ENCODE data around the gene PTPN14.

DNA sequence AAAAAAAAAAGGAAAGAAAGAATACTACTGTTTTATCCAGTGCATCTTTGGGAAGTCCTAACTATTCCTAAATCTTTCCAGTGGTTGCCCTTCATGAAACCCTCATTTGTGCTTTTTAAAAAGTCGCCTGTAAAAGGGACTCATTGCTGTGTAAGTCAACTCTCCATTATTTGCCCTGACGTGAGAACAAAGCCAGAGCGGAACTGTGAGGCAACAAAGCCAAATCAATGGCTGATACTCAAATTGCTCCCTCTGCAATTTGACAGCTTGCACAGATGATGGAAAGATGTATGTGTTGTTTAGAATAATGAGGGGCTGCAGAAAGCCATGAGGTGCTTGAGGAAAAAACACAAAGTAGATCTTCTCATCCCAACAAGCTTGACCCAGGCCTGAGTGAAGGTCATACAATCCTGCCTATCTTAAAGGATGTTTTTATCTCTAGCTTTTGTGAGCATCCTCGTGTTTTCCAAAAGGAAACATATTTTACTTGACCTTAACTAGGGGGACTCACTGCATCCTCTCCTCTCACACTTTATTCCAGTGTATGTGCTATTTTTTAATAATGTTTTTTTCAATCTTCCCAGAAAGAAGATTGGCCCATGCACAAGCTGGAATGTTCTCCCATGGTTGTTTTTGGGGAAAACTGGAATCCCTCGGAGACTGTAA lies 237.1 kb downstream of the PTPN14 start:
- TF ChIP-seq CTCF (conservative IDR thresholded peaks at IDR 0.05; ENCODE audit: low read length) (no peak), EZH2phosphoT487 (IDR thresholded peaks at IDR 0.05; ENCODE audit: borderline replicate concordance) (no peak)
